DND-41 (cell line): Measurements from ENCODE around the gene CAPN1.

Source experiments
- EZH2 ChIP-seq: IDR thresholded peaks from 3 replicates; pipeline ENCODE4 v1.6.1; 2012; ENCODE audit warnings: borderline replicate concordance, low read depth, mild to moderate bottlenecking, moderate library complexity, low read length, inconsistent platforms; ENCODE audit not compliant: severe bottlenecking
- TF ChIP-seq, protein P1 (sequence below): IDR thresholded peaks from 2 replicates; pipeline ENCODE4 v1.5.1; 2012; ENCODE audit warnings: borderline replicate concordance, low read length, moderate library complexity, mild to moderate bottlenecking; ENCODE audit not compliant: poor library complexity, severe bottlenecking; ENCODE audit errors: extremely low read depth

DNA sequence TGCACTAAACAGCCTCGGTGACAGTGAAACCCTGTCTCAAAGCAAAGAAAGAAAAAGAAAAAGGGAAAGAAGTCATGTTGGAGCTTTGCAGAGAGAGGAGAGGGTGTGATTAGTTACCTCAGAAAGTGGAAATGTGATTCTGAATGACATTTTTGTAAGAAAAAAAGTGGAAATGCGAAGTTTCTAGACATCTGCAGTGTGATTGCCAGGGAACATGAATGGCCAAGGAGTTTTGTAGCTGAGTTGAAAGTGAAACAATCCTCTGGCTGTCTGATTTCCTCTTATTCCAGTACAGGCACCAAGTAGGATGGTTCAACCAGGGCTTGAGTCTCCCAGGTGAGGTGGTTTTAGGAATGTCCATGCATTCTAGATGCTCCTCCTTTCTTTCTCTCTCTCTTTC lies 29.6 kb upstream of the CAPN1 start:
- TF ChIP-seq, protein P1, sequence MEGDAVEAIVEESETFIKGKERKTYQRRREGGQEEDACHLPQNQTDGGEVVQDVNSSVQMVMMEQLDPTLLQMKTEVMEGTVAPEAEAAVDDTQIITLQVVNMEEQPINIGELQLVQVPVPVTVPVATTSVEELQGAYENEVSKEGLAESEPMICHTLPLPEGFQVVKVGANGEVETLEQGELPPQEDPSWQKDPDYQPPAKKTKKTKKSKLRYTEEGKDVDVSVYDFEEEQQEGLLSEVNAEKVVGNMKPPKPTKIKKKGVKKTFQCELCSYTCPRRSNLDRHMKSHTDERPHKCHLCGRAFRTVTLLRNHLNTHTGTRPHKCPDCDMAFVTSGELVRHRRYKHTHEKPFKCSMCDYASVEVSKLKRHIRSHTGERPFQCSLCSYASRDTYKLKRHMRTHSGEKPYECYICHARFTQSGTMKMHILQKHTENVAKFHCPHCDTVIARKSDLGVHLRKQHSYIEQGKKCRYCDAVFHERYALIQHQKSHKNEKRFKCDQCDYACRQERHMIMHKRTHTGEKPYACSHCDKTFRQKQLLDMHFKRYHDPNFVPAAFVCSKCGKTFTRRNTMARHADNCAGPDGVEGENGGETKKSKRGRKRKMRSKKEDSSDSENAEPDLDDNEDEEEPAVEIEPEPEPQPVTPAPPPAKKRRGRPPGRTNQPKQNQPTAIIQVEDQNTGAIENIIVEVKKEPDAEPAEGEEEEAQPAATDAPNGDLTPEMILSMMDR = no peak
- no peak for TF ChIP-seq EZH2
